HEK293 (cell line): ENCODE data around the gene PLEK2.
A peak's percentile ranks its signal among the peaks of the same experiment; 100 is the strongest.

Experiments used
- CTCF ChIA-PET: fragments of 350-600 bp; formaldehyde crosslinking; extraction: SDS; loops from one replicate; lab custom pipeline; 2021; ENCODE audit warnings: antibody characterized with exemption; lab: Yijun Ruan, JAX
- POLR2A ChIA-PET: fragments of 300-600 bp; formaldehyde crosslinking; extraction: SDS; loops from one replicate; lab custom pipeline; 2020; ENCODE audit warnings: antibody characterized with exemption, inconsistent platforms; lab: Yijun Ruan, JAX
- H3K27ac ChIP-seq: fragments of 200-500 bp; sonication (Bioruptor generic); 2 replicates; pipeline ENCODE4 v1.5.1; 2014; ENCODE audit warnings: low read depth, low read length, control low read depth, inconsistent platforms; ENCODE audit errors: extremely low read depth
- H3K36me3 ChIP-seq, 2 experiments: fragments of 200-500 bp in 1 of 2; sonication (Bioruptor generic) in 1 of 2; 1 replicate in 1 of 2; 2 replicates in 1 of 2; pipeline ENCODE4 v1.5.1; 2014 to 2017; ENCODE audit warnings: inconsistent platforms in 2 of 2, low read length in 2 of 2; ENCODE audit not compliant: control insufficient read depth in 2 of 2, insufficient read depth in 1 of 2
- H3K4me1 ChIP-seq: fragments of 200-500 bp; sonication (Bioruptor generic); 2 replicates; pipeline ENCODE4 v1.5.1; 2014; ENCODE audit warnings: mild to moderate bottlenecking, low read length, inconsistent platforms; ENCODE audit not compliant: control insufficient read depth, insufficient read depth
- H3K4me3 ChIP-seq: 2 replicates; pipeline ENCODE4 v1.5.1; 2011; ENCODE audit warnings: low read depth, mild to moderate bottlenecking, control low read depth, low read length, moderate library complexity
- H3K9me3 ChIP-seq: fragments of 200-500 bp; sonication (Bioruptor generic); 2 replicates; pipeline ENCODE4 v1.5.1; 2014; ENCODE audit warnings: low read depth, low read length, inconsistent platforms; ENCODE audit not compliant: control insufficient read depth, insufficient read depth
- KLF10 ChIP-seq: fragments of 450-650 bp; IDR thresholded peaks from 2 replicates; pipeline ENCODE4 v1.5.1; 2018; ENCODE audit warnings: missing biosample characterization, mild to moderate bottlenecking, missing genetic modification characterization
- KLF17 ChIP-seq: fragments of 450-650 bp; formaldehyde crosslinking; IDR thresholded peaks from 2 replicates; pipeline ENCODE4 v1.5.1; 2016; ENCODE audit warnings: missing biosample characterization, missing genetic modification characterization
- MEIS1 ChIP-seq: sonication (generic); formaldehyde crosslinking; IDR thresholded peaks from 2 replicates; pipeline ENCODE4 v1.8.1; 2022; ENCODE audit warnings: missing genetic modification reagents, mild to moderate bottlenecking, borderline replicate concordance
- SP7 ChIP-seq: fragments of 450-650 bp; formaldehyde crosslinking; IDR thresholded peaks from 2 replicates; pipeline ENCODE4 v1.5.1; 2016; ENCODE audit warnings: missing biosample characterization, missing genetic modification characterization
- ZBTB11 ChIP-seq: fragments of 450-650 bp; formaldehyde crosslinking; conservative IDR thresholded peaks from 2 replicates; pipeline ENCODE4 v1.5.1; 2016; ENCODE audit warnings: low read depth, missing biosample characterization, missing genetic modification characterization
- ZEB2 ChIP-seq: fragments of 450-650 bp; formaldehyde crosslinking; IDR thresholded peaks from 2 replicates; pipeline ENCODE4 v1.5.1; 2016; ENCODE audit warnings: missing biosample characterization, missing genetic modification characterization
- ZFP69B ChIP-seq: fragments of 450-650 bp; formaldehyde crosslinking; IDR thresholded peaks from 2 replicates; pipeline ENCODE4 v1.5.1; 2016; ENCODE audit warnings: missing biosample characterization, missing genetic modification characterization
- ZNF18 ChIP-seq: fragments of 450-650 bp; formaldehyde crosslinking; IDR thresholded peaks from 2 replicates; pipeline ENCODE4 v1.5.1; 2016; ENCODE audit warnings: missing biosample characterization, missing genetic modification characterization
- ZNF239 ChIP-seq: fragments of 450-650 bp; formaldehyde crosslinking; IDR thresholded peaks from 2 replicates; pipeline ENCODE4 v1.5.1; 2016; ENCODE audit warnings: missing biosample characterization, missing genetic modification characterization
- ZNF324 ChIP-seq: fragments of 450-650 bp; formaldehyde crosslinking; IDR thresholded peaks from 2 replicates; pipeline ENCODE4 v1.5.1; 2016; ENCODE audit warnings: missing biosample characterization, missing genetic modification characterization
- ZNF366 ChIP-seq: fragments of 450-650 bp; formaldehyde crosslinking; conservative IDR thresholded peaks from 2 replicates; pipeline ENCODE4 v1.5.1; 2016; ENCODE audit warnings: missing biosample characterization, missing genetic modification characterization
- ZNF394 ChIP-seq: fragments of 450-650 bp; formaldehyde crosslinking; IDR thresholded peaks from 2 replicates; pipeline ENCODE4 v1.5.1; 2016; ENCODE audit warnings: missing biosample characterization, missing genetic modification characterization, mild to moderate bottlenecking, moderate library complexity, borderline replicate concordance
- ZNF501 ChIP-seq: fragments of 450-650 bp; formaldehyde crosslinking; IDR thresholded peaks from 2 replicates; pipeline ENCODE4 v1.5.1; 2016; ENCODE audit warnings: missing biosample characterization, missing genetic modification characterization
- ZNF513 ChIP-seq: fragments of 450-650 bp; IDR thresholded peaks from 2 replicates; pipeline ENCODE4 v1.5.1; 2018; ENCODE audit warnings: missing biosample characterization, missing genetic modification characterization
- ZNF518A ChIP-seq: fragments of 450-650 bp; formaldehyde crosslinking; conservative IDR thresholded peaks from 2 replicates; pipeline ENCODE4 v1.5.1; 2016; ENCODE audit warnings: low read depth, missing biosample characterization, missing genetic modification characterization
- ZNF560 ChIP-seq: fragments of 450-650 bp; formaldehyde crosslinking; IDR thresholded peaks from 2 replicates; pipeline ENCODE4 v1.5.1; 2017; ENCODE audit warnings: missing biosample characterization, missing genetic modification characterization, borderline replicate concordance
- ZNF639 ChIP-seq: fragments of 450-650 bp; formaldehyde crosslinking; IDR thresholded peaks from 2 replicates; pipeline ENCODE4 v1.5.1; 2016; ENCODE audit warnings: missing biosample characterization, missing genetic modification characterization
- ZNF660 ChIP-seq: fragments of 450-650 bp; IDR thresholded peaks from 2 replicates; pipeline ENCODE4 v1.5.1; 2018; ENCODE audit warnings: missing biosample characterization, mild to moderate bottlenecking, missing genetic modification characterization
- ZNF677 ChIP-seq: fragments of 450-650 bp; IDR thresholded peaks from 2 replicates; pipeline ENCODE4 v1.5.0; 2018; ENCODE audit warnings: missing biosample characterization, mild to moderate bottlenecking, missing genetic modification characterization, moderate library complexity
- ZNF76 ChIP-seq: fragments of 450-650 bp; formaldehyde crosslinking; IDR thresholded peaks from 2 replicates; pipeline ENCODE4; 2016; ENCODE audit warnings: low read depth, missing biosample characterization, missing genetic modification characterization, borderline replicate concordance
- ZNF777 ChIP-seq: fragments of 450-650 bp; formaldehyde crosslinking; IDR thresholded peaks from 2 replicates; pipeline ENCODE4 v1.5.1; 2017; ENCODE audit warnings: missing biosample characterization, missing genetic modification characterization, borderline replicate concordance

Gene PLEK2

GRCh38 chr14:67359775-67360469, 52.0 kb downstream of the PLEK2 start, which contains the start of the genes ATP6V1D and EIF2S1:
Gene ATP6V1D (minus strand): TSS chr14:67359804. CDS start chr14:67359698, 106 bp downstream.
Gene EIF2S1 (plus strand): TSS chr14:67360328. CDS start chr14:67364768, 4,440 bp downstream.
- ChIA-PET CTCF (interaction anchor here (0.6 to 1.9 kb wide), 29 partner anchors 9 to 841 kb away, joined by 3 to 11 read pairs (median 3); partner anchors contain the start of gene PIGH), POLR2A (interaction anchor here (0.8 to 1.7 kb wide), 6 partner anchors 8 to 335 kb away, joined by 3 to 8 read pairs (median 6); partner anchors contain the start of genes PLEK2 and RDH11)
- peaks cover 11% of the 10 kb centered on the region for H3K4me1 ChIP-seq
- peak; percentile 21; the same call in 1 of the 2 replicates for TF ChIP-seq ZFP69B (tag by site-specific recombination)
- TF ChIP-seq ZNF394 (tag by site-specific recombination), result peak; percentile 54; the same call in 1 of the 2 replicates
- peak; percentile 47; the same call in 1 of the 2 replicates for TF ChIP-seq ZNF501
- TF ChIP-seq ZNF324, result peak; percentile 87
- TF ChIP-seq ZNF518A (tag by site-specific recombination), result peak; percentile 95
- 0 out of 2 replicates have a peak, but pooled peaks have one; percentile 34 for TF ChIP-seq ZNF366 (tag by site-specific recombination)
- peak; percentile 63 for TF ChIP-seq KLF10 (tag by site-specific recombination)
- TF ChIP-seq ZNF639 (tag by site-specific recombination), result peak; percentile 78
- TF ChIP-seq ZEB2, result peak; percentile 50; the same call in 1 of the 2 replicates
- peak; percentile 97 for TF ChIP-seq ZBTB11
- no peak for TF ChIP-seq ZNF239 (tag by site-specific recombination)
- peak; percentile 85 for TF ChIP-seq SP7
- TF ChIP-seq ZNF513 (tag by site-specific recombination), result peak; percentile 75
- no peak for TF ChIP-seq ZNF560
- no peak for TF ChIP-seq ZNF777 (tag by site-specific recombination)
- peak; percentile 67; the same call in 1 of the 2 replicates for TF ChIP-seq KLF17 (tag by site-specific recombination)
- TF ChIP-seq MEIS1, result no peak
- peak; percentile 39; the same call in 1 of the 2 replicates for TF ChIP-seq ZNF660
- no peak for TF ChIP-seq ZNF677
- peak; percentile 19; the same call in 1 of the 2 replicates for TF ChIP-seq ZNF76 (tag by site-specific recombination)
- no peak for TF ChIP-seq ZNF18 (tag by site-specific recombination)

More at GRCh38 chr14:67359775-67360469, 52.0 kb downstream of the PLEK2 start, which contains the start of the genes ATP6V1D and EIF2S1:
- H3K4me3 ChIP-seq, result peak within 1 kb of the TSS; percentile 97
- H3K9me3 ChIP-seq, result no peaks in the 10 kb centered on the region
- H3K27ac ChIP-seq, result peak within 1 kb of the TSS; percentile 88
- H3K36me3 ChIP-seq, result peaks cover 15 to 36% of the 10 kb centered on the region in 2 experiments
